ENCODE measurements around the gene UVSSA. TPM values are rescaled to one million over a fixed set of nuclear protein-coding genes. Genes with fewer than 3 reads are reported as not detected.
"Not testable (repeated sequence)": the region's sequence is repeated elsewhere in the genome, so short reads cannot be mapped to it uniquely, and the experiment has no call there.

The UVSSA gene
- total RNA-seq, 2 experiments from 2014 or later, result 16.7 to 17.0 TPM

DNA sequence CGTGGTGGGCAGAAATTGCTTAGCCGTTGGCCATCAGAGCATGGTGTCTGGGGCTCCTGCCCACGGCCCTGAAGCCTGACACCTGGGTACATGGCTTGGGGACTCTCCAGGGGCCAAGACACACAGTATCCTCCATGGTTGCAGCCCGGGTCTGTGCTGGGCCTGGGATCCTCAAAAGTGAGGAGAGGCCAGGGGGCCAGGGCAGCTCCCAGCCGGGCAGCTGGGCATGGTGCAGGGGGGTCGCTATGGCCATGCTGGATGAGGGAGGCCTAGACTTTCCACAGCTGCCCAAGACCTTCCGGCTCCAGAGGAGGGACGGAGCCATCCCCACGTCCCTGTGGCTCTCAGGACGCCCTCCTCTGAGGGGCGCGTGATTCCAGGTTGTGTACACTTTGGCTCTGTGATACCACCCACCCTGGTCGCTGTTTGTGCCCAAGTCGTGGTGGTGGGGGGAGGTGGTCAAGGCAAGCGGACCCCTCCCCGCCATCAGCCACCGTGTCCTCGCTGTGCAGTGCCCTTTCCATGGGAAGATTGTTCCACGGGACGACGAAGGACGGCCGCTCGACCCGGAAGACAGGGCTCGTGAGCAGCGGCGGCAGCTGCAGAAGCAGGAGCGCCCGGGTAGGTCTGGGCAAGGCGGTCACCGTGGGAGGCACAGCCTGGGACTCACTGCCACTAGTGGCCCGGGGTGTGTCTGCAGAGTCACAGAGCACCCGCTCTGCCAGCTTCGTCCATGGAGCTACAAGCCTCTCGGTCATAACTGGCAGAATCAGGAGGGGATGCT lies 33.6 kb downstream of the UVSSA start:
- Mint-ChIP-seq H3K9me3 (ENCODE audit: insufficient read depth) (no peaks in the 10 kb centered on the region), H3K4me1 (ENCODE audit: low read depth) (no peaks in the 10 kb centered on the region), H3K4me3 (no peak overlapping the region), H3K36me3 (ENCODE audit: low read depth) (no peaks in the 10 kb centered on the region), H3K27me3 (ENCODE audit: low read depth) (no peaks in the 10 kb centered on the region), H3K27ac (no peak overlapping the region)
- ChIA-PET POLR2A (no interaction called here), CTCF (no interaction called here)
- ATAC-seq (no peak), DNase-seq (no peak)

DNA sequence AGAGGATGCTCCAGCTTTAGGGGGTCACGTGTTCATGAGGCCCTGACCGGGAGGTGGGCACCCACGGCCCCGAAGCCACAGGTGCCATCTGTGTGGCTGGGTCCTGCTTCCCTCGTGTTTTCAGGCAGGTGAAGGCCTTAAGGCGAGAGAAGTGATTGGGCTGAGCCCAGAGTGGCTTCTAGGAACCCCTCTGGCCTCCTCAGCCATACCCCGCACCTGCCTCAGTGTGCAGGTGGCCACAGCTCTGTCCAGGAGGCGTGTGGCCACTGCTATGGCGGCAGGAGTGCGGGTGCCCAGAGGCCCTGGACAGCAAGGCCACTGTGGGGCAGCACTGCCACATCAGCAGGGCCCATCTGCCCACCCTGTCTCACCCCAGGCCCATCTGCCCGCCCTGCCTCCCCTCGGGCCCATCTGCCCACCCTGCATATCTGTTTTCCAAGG lies 34.2 kb downstream of the UVSSA start:
- ChIA-PET CTCF (no interaction called here), POLR2A (no interaction called here)
- Mint-ChIP-seq H3K27ac (no peak overlapping the region), H3K27me3 (ENCODE audit: low read depth) (no peaks in the 10 kb centered on the region), H3K4me1 (ENCODE audit: low read depth) (no peaks in the 10 kb centered on the region), H3K4me3 (no peak overlapping the region), H3K36me3 (ENCODE audit: low read depth) (no peaks in the 10 kb centered on the region), H3K9me3 (ENCODE audit: insufficient read depth) (no peaks in the 10 kb centered on the region)
- no peak for DNase-seq
- no peak for ATAC-seq

DNA sequence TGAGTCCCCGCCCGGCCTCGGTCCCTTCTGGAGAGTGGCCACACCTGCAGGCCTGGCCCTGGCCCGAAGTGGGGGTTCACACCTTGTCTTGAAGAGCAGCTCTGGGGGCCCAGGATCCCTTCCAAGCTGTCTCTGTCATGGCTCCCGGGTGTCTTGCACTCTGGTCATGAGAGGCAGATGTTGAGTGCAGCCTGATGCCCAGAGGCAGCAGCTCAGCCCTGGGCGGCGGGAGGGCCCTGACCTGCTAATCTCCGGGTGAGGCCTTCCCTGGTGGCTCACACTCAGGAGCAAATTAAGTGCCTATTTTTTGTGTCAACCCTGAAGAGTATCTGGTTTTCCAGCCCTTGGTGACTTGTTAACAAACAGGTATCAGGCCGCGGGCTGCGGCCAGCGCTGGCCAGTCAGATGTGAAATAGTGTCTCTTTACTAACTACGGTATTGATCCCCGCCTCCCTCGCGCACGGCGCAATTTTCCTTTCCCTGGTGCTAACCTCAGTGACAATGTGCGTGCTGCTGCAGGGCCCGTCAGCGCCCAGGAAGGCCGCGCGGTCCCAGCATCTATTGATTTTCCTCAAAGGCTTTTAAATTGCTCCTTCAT lies 35.0 kb downstream of the UVSSA start:
- no peak for ATAC-seq
- no peak for DNase-seq
- H3K27ac Mint-ChIP-seq, result no peak overlapping the region
- H3K9me3 Mint-ChIP-seq (ENCODE audit: insufficient read depth), result no peaks in the 10 kb centered on the region
- H3K36me3 Mint-ChIP-seq (ENCODE audit: low read depth), result no peaks in the 10 kb centered on the region
- ChIA-PET CTCF (no interaction called here), POLR2A (no interaction called here)
- H3K27me3 Mint-ChIP-seq (ENCODE audit: low read depth), result no peaks in the 10 kb centered on the region
- no peak overlapping the region for H3K4me3 Mint-ChIP-seq
- no peaks in the 10 kb centered on the region for H3K4me1 Mint-ChIP-seq (ENCODE audit: low read depth)

DNA sequence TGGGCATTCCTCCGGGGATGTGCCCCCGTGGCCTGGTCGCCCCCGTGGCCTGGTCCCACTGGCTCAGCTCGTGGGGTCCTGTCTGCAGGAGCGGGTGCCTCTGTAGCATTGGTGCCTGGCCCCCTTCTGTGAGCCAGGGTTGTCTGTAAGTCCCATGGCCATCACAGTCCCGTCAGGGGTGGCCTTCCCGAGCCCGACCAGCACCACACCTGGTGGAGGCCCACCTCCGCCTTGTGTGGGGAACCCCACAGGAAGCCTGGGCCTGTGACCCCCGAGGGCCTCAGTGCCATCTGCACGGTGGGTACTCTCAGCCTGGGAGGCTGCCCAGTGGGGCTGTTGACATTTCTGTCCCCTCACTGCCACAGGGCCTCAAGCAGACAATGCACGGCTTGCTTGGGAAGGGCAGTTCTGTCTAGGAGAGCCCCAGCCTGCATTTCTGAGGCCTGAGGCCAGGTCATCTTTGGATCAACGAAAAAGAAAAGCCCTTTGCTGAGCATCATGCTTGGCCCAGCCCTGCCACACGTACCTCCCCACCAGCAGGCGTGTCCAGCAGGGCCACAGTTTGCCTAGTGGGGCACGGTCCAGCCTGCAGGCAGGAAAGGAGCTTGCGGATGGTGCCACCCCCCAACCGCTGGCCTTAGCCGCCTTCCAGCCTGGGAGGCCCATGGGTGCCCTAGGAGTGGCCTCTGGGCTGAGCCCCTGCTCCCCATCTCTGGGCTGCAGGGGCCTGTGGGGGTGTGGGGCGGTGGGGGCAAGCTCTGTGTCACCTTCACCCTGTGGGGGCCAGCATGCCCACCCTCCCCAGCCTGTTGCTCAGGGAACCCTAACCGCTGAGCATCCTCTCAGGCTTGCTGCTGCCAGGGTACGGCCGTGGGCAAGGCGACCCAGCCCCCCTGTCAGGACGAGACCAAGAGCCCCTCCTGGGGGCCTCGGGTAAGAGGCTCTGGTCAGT lies 36.0 kb downstream of the UVSSA start:
- H3K4me1 Mint-ChIP-seq (ENCODE audit: low read depth), result no peaks in the 10 kb centered on the region
- ChIA-PET POLR2A (no interaction called here), CTCF (no interaction called here)
- no peak for DNase-seq
- no peak overlapping the region for H3K4me3 Mint-ChIP-seq
- H3K27ac Mint-ChIP-seq, result no peak overlapping the region
- H3K9me3 Mint-ChIP-seq (ENCODE audit: insufficient read depth), result peaks cover 4% of the 10 kb centered on the region
- H3K36me3 Mint-ChIP-seq (ENCODE audit: low read depth), result peaks cover 5% of the 10 kb centered on the region
- no peak for ATAC-seq
- H3K27me3 Mint-ChIP-seq (ENCODE audit: low read depth), result no peaks in the 10 kb centered on the region

DNA sequence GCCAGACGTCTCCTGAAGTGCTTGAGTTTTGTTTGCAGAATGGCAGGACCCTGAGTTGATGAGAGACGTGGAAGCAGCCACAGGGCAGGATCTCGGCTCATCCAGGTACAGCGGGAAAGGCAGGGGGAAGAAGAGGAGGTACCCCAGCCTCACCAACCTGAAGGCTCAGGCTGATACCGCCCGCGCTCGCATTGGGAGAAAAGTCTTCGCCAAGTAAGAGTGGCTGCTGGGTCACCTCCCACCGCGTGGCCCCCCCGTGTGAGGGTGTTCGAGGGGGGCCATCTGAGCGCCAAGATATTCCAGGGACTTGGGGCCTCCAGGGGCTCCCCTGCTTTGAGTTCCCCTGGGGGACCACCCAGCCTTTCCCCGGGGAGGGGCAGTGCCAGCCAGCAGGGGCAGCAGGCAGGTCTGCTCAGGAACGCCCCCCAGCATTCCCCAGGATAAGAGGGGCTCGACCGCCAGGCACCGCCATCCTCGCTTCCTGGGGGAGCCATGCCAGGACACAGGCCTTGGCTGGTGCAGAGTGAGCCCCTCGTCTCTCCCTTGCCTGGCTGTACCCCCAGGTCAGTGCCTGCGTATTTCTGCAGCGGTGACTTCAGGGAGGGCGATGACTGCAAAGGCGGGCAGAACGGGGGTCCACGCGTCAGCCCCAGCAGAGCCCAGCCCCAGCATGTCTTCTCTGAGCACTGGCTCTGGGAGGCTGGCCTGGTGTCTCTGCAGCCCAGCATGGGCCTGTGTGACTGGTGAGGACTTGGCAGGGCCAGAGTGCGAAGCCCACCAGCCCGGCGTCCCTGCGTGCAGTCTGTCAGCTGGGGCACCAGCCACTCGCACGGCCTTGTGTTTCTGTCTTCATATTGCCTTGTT lies 37.0 kb downstream of the UVSSA start:
- DNase-seq, result no peak
- no peak overlapping the region for H3K27ac Mint-ChIP-seq
- H3K27me3 Mint-ChIP-seq (ENCODE audit: low read depth), result no peaks in the 10 kb centered on the region
- H3K9me3 Mint-ChIP-seq (ENCODE audit: insufficient read depth), result peaks cover 12% of the 10 kb centered on the region
- no peak for ATAC-seq
- no peak overlapping the region for H3K4me3 Mint-ChIP-seq
- CTCF ChIA-PET, result no interaction called here
- H3K36me3 Mint-ChIP-seq (ENCODE audit: low read depth), result peaks cover 10% of the 10 kb centered on the region
- H3K4me1 Mint-ChIP-seq (ENCODE audit: low read depth), result no peaks in the 10 kb centered on the region
- POLR2A ChIA-PET, result no interaction called here

DNA sequence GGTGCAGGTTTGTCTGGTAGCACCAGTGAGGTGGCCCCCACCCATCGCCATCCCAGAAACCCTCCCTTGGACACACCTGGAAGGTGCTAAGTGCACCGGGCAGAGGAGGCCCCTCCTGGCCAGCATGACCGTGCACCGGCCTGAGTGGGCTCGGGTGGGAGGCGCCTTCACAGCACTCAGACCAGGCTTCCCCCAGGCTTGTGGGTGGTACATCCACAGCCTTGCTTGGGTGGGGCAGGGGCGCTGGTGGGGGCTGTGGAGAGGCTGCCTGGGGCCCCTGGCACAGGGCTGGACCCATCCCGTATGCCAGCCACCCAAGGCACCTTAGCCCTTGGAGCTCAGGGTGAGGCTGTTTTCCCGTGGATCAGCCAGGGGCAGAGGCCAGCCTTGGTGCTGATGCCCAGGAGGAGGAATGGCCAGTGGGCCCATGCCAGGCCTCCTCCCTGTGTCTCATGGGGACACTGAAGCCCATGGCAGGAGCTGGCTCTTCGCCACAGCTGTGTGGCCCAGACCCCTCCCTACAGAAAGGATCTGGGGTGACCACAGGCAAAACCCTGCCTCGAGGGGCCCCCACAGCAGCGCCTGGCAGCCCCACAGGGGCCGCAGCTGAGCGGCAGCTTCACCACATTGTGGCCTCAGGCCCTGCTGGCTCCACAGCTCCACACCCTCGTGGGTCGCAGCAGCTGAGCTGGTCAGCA lies 37.8 kb downstream of the UVSSA start:
- H3K36me3 Mint-ChIP-seq (ENCODE audit: low read depth), result peaks cover 10% of the 10 kb centered on the region
- DNase-seq, result no peak
- ChIA-PET POLR2A (no interaction called here), CTCF (no interaction called here)
- no peak overlapping the region for H3K27ac Mint-ChIP-seq
- peaks cover 15% of the 10 kb centered on the region for H3K9me3 Mint-ChIP-seq (ENCODE audit: insufficient read depth)
- H3K27me3 Mint-ChIP-seq (ENCODE audit: low read depth), result no peaks in the 10 kb centered on the region
- no peaks in the 10 kb centered on the region for H3K4me1 Mint-ChIP-seq (ENCODE audit: low read depth)
- no peak for ATAC-seq
- no peak overlapping the region for H3K4me3 Mint-ChIP-seq

DNA sequence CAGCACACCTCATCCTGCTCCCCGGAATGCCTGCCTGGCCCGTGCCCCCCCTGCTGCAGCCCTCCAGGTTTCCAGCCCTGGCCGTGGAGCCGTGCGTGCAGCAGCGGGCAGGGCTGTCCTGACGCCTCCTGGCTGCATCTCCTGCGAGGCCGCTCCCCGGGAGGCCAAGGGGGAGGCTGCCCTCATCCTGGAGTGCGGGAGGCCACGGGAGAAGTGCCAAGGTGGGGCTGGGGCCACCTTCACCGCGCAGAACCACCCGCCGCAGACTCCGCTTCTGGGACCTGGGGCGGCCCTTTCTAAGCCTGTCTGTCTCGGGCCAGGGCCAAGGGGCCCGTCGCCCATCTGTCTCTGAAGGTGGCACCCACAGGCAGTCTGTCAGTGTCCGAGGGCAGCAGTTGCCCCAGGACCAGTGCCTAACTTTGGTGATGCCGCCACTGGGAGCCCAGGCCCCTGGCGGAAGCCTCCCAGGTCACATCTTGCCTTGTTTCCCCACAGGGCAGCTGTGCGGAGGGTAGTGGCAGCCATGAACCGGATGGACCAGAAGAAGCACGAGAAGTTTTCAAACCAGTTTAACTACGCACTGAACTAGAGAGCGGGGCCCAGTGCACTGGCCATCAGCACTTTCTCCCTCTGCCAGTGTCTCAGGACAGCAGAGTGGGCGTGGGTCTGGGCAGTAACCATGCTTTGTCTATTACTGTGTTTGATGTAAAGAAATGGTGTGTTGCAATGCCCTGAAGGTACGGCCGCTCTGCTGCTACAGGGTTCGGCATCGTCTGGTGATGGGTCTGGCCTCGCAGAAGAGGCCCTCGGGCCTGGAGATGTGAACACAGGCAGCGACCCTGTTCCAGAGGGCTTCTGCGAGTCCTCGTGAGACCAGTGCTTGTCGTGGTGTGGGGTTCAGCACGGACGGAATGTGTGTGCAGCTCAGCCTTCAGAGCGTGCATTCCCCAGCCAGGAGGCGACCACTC lies 38.6 kb downstream of the UVSSA start:
- no peak for DNase-seq
- ChIA-PET POLR2A (no interaction called here), CTCF (no interaction called here)
- ATAC-seq, result no peak
- Mint-ChIP-seq H3K27ac (no peak overlapping the region), H3K36me3 (ENCODE audit: low read depth) (peaks cover 10% of the 10 kb centered on the region), H3K4me1 (ENCODE audit: low read depth) (no peaks in the 10 kb centered on the region), H3K4me3 (no peak overlapping the region), H3K9me3 (ENCODE audit: insufficient read depth) (peaks cover 15% of the 10 kb centered on the region), H3K27me3 (ENCODE audit: low read depth) (no peaks in the 10 kb centered on the region)

DNA sequence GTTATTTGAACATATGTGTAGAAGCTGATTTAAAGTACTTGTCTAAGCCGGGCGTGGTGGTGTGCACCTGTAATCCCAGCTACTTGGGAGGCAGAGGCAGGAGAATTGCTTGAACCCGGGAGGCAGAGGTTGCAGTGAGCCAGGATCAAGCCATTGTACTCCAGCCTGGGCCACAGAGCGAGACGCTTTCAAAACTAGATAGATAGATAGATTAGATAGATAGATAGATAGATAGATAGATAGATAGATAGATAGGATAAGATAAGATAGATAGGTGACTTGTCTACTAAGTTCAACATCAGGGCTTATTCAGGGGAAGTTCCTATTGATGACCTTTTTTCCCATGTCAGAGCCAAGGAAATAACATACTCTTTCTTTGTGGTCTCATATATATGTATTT lies 46.4 kb downstream of the UVSSA start:
- Mint-ChIP-seq H3K9me3 (ENCODE audit: insufficient read depth) (peaks cover 12% of the 10 kb centered on the region), H3K36me3 (ENCODE audit: low read depth) (peaks cover 21% of the 10 kb centered on the region)
- DNase-seq; H3K4me1 Mint-ChIP-seq (ENCODE audit: low read depth); H3K27ac Mint-ChIP-seq; H3K27me3 Mint-ChIP-seq (ENCODE audit: low read depth); ATAC-seq; POLR2A ChIA-PET; H3K4me3 Mint-ChIP-seq: not testable (repeated sequence)
- CTCF ChIA-PET, result interaction anchor here (2.0 kb wide), 1 partner anchor 37 kb away, joined by 6 read pairs; no protein-coding TSS in a partner anchor

DNA sequence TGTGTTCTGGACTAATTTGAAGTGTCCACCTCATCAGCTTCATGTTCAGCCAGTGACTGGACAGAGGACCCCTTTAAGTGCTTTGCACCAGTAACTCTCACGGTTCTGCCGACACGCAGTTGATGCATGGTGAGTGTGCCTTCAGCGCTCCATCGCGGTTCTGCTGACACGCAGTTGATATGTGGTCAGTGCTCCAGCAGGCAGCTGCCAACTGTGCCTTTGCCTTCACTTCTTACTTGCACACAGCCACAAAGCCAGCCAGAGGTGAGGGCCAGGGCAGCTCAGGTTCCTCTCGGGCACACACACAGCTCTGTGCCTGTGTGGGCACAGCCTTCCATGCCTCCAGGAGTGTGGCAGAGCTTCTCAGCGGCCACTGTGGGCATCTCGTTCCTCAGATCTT lies 46.9 kb downstream of the UVSSA start:
- Mint-ChIP-seq H3K4me1 (ENCODE audit: low read depth) (no peaks in the 10 kb centered on the region), H3K27ac (no peak overlapping the region), H3K27me3 (ENCODE audit: low read depth) (no peaks in the 10 kb centered on the region), H3K9me3 (ENCODE audit: insufficient read depth) (peaks cover 7% of the 10 kb centered on the region), H3K36me3 (ENCODE audit: low read depth) (peaks cover 19% of the 10 kb centered on the region), H3K4me3 (no peak overlapping the region)
- ChIA-PET POLR2A (no interaction called here), CTCF (interaction anchor here (2.0 kb wide), 1 partner anchor 38 kb away, joined by 6 read pairs; no protein-coding TSS in a partner anchor)
- no peak for DNase-seq
- ATAC-seq, result no peak

DNA sequence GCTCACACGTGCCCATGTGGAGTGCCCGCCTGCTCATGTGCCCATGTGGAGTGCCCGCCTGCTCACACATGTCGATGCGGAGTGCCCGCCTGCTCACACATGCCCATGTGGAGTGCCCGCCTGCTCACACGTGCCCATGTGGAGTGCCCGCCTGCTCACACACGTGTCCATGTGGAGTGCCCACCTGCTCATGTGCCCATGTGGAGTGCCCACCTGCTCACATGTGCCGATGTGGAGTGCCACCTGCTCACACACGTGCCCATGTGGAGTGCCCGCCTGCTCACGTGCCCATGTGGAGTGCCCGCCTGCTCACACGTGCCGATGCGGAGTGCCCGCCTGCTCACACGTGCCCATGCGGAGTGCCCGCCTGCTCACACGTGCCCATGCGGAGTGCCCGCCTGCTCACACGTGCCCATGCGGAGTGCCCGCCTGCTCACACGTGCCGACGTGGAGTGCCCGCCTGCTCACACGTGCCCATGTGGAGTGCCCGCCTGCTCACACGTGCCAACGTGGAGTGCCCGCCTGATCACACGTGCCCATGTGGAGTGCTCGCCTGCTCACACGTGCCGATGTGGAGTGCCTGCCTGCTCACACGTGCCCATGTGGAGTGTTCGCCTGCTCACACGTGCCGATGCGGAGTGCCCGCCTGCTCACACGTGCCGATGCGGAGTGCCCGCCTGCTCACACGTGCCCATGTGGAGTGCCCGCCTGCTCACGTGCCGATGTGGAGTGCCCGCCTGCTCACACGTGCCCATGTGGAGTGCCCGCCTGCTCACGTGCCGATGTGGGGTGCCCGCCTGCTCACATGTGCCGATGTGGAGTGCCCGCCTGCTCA lies 47.8 kb downstream of the UVSSA start:
- CTCF ChIA-PET, result interaction anchor here (2.0 kb wide), 1 partner anchor 39 kb away, joined by 6 read pairs; no protein-coding TSS in a partner anchor
- H3K36me3 Mint-ChIP-seq (ENCODE audit: low read depth), result peaks cover 19% of the 10 kb centered on the region
- H3K27ac Mint-ChIP-seq; POLR2A ChIA-PET; H3K9me3 Mint-ChIP-seq (ENCODE audit: insufficient read depth); H3K4me3 Mint-ChIP-seq; DNase-seq; H3K27me3 Mint-ChIP-seq (ENCODE audit: low read depth); H3K4me1 Mint-ChIP-seq (ENCODE audit: low read depth); ATAC-seq: not testable (repeated sequence)

Measured in activated CD8-positive, alpha-beta T cell treated with anti-CD3 and anti-CD28 coated beads, Interleukin-2, amount 10 ng/mL, durations not matched to agents 7 days and 5 days (primary cell).